Tibial nerve (tissue), 3 donors: ENCODE results near the gene CTNND1.

ENCODE experiments used
- CTCF ChIP-seq, 5 experiments: fragments of 200-600 bp in 3 of 5; fragments of 450-650 bp in 2 of 5; sonication (generic) in 3 of 5; IDR thresholded peaks; one replicate each; pipeline ENCODE4 v1.5.1; 2016 to 2019; ENCODE audit warnings: antibody characterized with exemption in 5 of 5, mild to moderate bottlenecking in 3 of 5, moderate library complexity in 2 of 5
- POLR2A ChIP-seq, 2 donors: fragments of 450-650 bp; IDR thresholded peaks; one replicate each; pipeline ENCODE4 v1.6.1; 2017; ENCODE audit warnings: antibody characterized with exemption in 2 of 2, mild to moderate bottlenecking in 2 of 2, moderate library complexity in 2 of 2

- TF ChIP-seq CTCF (IDR thresholded peaks at IDR 0.05) = no peak
- no peak for TF ChIP-seq POLR2A (IDR thresholded peaks at IDR 0.05)
These were observed 106.9 kb downstream of the CTNND1 start for GRCh38 chr11:57868491-57868890.
